Body of pancreas (tissue), 4 donors: ENCODE data around the gene PMS2. TPM values are rescaled to one million over a fixed set of nuclear protein-coding genes. Genes with fewer than 3 reads are reported as not detected.
A peak's percentile ranks its signal among the peaks of the same experiment; 100 is the strongest.

Experiments used
- ATAC-seq: fragments of 150-250 bp; one replicate; pipeline ENCODE4 v1.9.1; 2016
- DNase-seq, 4 donors: peaks; one replicate each; pipeline ENCODE4 v3.0.0-alpha.2; 2019
- H3K27ac ChIP-seq, 4 donors: fragments of 200-600 bp; sonication (generic); 1 replicate in 3 of 4; 2 replicates in 1 of 4; pipeline versions ENCODE4 v1.5.1 to v1.6.1; 2016 to 2019; ENCODE audit warnings: mild to moderate bottlenecking in 1 of 4, mixed read lengths in 1 of 4, moderate library complexity in 1 of 4
- H3K27me3 ChIP-seq, 2 donors: fragments of 200-600 bp; sonication (generic); one replicate each; pipeline ENCODE4 v1.6.0; 2016; ENCODE audit warnings: mild to moderate bottlenecking in 1 of 2
- H3K36me3 ChIP-seq, 2 donors: fragments of 200-600 bp; sonication (generic); replicated peaks in 1 of 2; 2 replicates each; pipeline ENCODE4 v1.5.1; 2016; ENCODE audit warnings: low read depth in 2 of 2; ENCODE audit not compliant: insufficient read depth in 1 of 2
- H3K4me1 ChIP-seq: fragments of 200-600 bp; sonication (generic); one replicate; pipeline ENCODE4 v1.6.0; 2016
- H3K4me3 ChIP-seq, 2 donors: fragments of 200-600 bp; sonication (generic); 1 replicate in 1 of 2; 2 replicates in 1 of 2; pipeline ENCODE4 v1.5.1; 2016 to 2019
- H3K9me3 ChIP-seq, 3 donors: fragments of 200-600 bp; sonication (generic); 1 replicate in 2 of 3; 2 replicates in 1 of 3; pipeline ENCODE4 v1.5.1; 2016
- CTCF ChIP-seq, 7 experiments: fragments of 450-650 bp in 4 of 7; fragments of 200-600 bp in 3 of 7; sonication (generic) in 3 of 7; IDR thresholded peaks; one replicate each; pipeline ENCODE4 v1.5.1; 2016 to 2019; ENCODE audit warnings: antibody characterized with exemption in 7 of 7
- POLR2A ChIP-seq, 3 donors: fragments of 450-650 bp; IDR thresholded peaks; one replicate each; pipeline ENCODE4 v1.6.1; 2016; ENCODE audit warnings: antibody characterized with exemption in 3 of 3, mild to moderate bottlenecking in 2 of 3
- WGBS, 2 donors: methylation state at CpG; one replicate each; pipeline ENCODE4 v1.1.5; 2017; 5-methylcytosine and 5-hydroxymethylcytosine counted together
- intact Hi-C: fragments of 100-400 bp; cut with DNase I; formaldehyde crosslinking; loops from one replicate; pipeline ENCODE4 v1.15.1; 2023
- total RNA-seq, 2 donors: library from RNA; depleted of rRNA; stranded (reverse); fragments of >200 nt; gene quantifications; one replicate each; pipeline ENCODE4 v1.1.0, GENCODE V29; 2016

Gene PMS2
- total RNA-seq, 2 donors from 2014 or later: 6.2 to 6.6 TPM

GRCh38 chr7:6030988-6031387 is 22.1 kb upstream of the PMS2 start, which contains the start of gene ANKRD61:
Gene ANKRD61, plus strand, starts transcription at chr7:6031376. Its CDS starts 0 bp downstream, at chr7:6031376.
- intact Hi-C loops: no loop called here
- Histone ChIP-seq H3K4me1 (no peaks in the 10 kb centered on the region), H3K27me3 (no peaks in the 10 kb centered on the region), H3K27ac (no peak within 1 kb of the TSS), H3K4me3 (no peak within 1 kb of the TSS), H3K36me3 (peaks cover 0 to 26% of the 10 kb centered on the region in 2 donors), H3K9me3 (no peaks in the 10 kb centered on the region)
- TF ChIP-seq CTCF (IDR thresholded peaks at IDR 0.05) (no peak), POLR2A (IDR thresholded peaks at IDR 0.05) (no peak)
- 83 to 91% methylated on average over 2 of the region's 2 CpGs for WGBS, 2 donors
- no peak for DNase-seq
- no peak for ATAC-seq

- H3K4me1 ChIP-seq: no peaks in the 10 kb centered on the region
- H3K27ac ChIP-seq: no peak overlapping the region
- DNase-seq (no peak), ATAC-seq (no peak)
- H3K27me3 ChIP-seq: no peaks in the 10 kb centered on the region
- no peaks in the 10 kb centered on the region for H3K9me3 ChIP-seq
- intact Hi-C loops: no loop called here
- TF ChIP-seq POLR2A (IDR thresholded peaks at IDR 0.05) (no peak), CTCF (IDR thresholded peaks at IDR 0.05) (no peak)
- WGBS, 2 donors: 85 to 88% methylated on average over 5 of the region's 5 CpGs
- H3K36me3 ChIP-seq: peaks cover 0 to 31% of the 10 kb centered on the region in 2 donors
- no peak overlapping the region for H3K4me3 ChIP-seq
These were observed 19.7 kb upstream of the PMS2 start for GRCh38 chr7:6028563-6028962.

- no peak for ATAC-seq
- no peak for DNase-seq
- H3K4me3 ChIP-seq: no peak overlapping the region
- H3K27me3 ChIP-seq: no peaks in the 10 kb centered on the region
- peaks cover 0 to 36% of the 10 kb centered on the region in 2 donors for H3K36me3 ChIP-seq
- TF ChIP-seq CTCF (IDR thresholded peaks at IDR 0.05): no peak
- no peak for TF ChIP-seq POLR2A (IDR thresholded peaks at IDR 0.05)
- H3K27ac ChIP-seq: no peak overlapping the region
- WGBS, 2 donors: 89 to 94% methylated on average over 1 of the region's 1 CpG
- H3K9me3 ChIP-seq: no peaks in the 10 kb centered on the region
- intact Hi-C loops: no loop called here
- no peaks in the 10 kb centered on the region for H3K4me1 ChIP-seq
These were observed 19.0 kb upstream of the PMS2 start for GRCh38 chr7:6027806-6028365.

- DNase-seq: peak in 1 of 4 donors; percentile 33
- 80 to 86% methylated on average over 12 of the region's 12 CpGs for WGBS, 2 donors
- ATAC-seq: no peak
- intact Hi-C loops: no loop called here
- Histone ChIP-seq H3K36me3 (peaks cover 0 to 41% of the 10 kb centered on the region in 2 donors), H3K27me3 (no peaks in the 10 kb centered on the region), H3K27ac (peak overlapping the region in 2 of 4 donors; percentile 20 to 61), H3K4me3 (no peak overlapping the region), H3K9me3 (no peaks in the 10 kb centered on the region), H3K4me1 (no peaks in the 10 kb centered on the region)
- TF ChIP-seq POLR2A (IDR thresholded peaks at IDR 0.05) (peak in 1 of 3 donors; percentile 13), CTCF (IDR thresholded peaks at IDR 0.05) (peak in 1 of 7 experiments; percentile 1)
These were observed 18.0 kb upstream of the PMS2 start for GRCh38 chr7:6026820-6027311.
